Measurements from ENCODE around the gene PCDHGA6.

GRCh38 chr5:141354900-141355469, 18.7 kb upstream of the PCDHGA6 start, which contains the start of gene PCDHGA4:
- TF ChIP-seq CTCF (IDR thresholded peaks at IDR 0.05 in 4 of 5, conservative IDR thresholded peaks at IDR 0.05 in 1 of 5) (peak in 4 of 5 experiments; percentile 34 to 65 (median 38)), POLR2A (IDR thresholded peaks at IDR 0.05) (no peak)
